Gastrocnemius medialis (tissue), 4 donors: Measurements from ENCODE around the gene UNC5A. TPM values are rescaled to one million over a fixed set of nuclear protein-coding genes. Genes with fewer than 3 reads are reported as not detected.

Experiments used
- ATAC-seq, 2 donors: fragments of 150-250 bp; one replicate each; pipeline ENCODE4 v1.9.1; 2016
- DNase-seq, 2 donors: peaks; one replicate each; pipeline ENCODE4 v3.0.0-alpha.2; 2019
- H3K27ac ChIP-seq, 4 donors: fragments of 200-600 bp; sonication (generic); 1 replicate in 1 of 4; 2 replicates in 3 of 4; pipeline ENCODE4 v1.5.1; 2016 to 2018; ENCODE audit warnings: mild to moderate bottlenecking in 2 of 4, moderate library complexity in 1 of 4
- H3K27me3 ChIP-seq, 3 donors: fragments of 200-600 bp; sonication (generic) in 2 of 3; 1 replicate in 1 of 3; 2 replicates in 2 of 3; pipeline versions ENCODE4 v1.5.1 to v1.6.0; 2016 to 2019; ENCODE audit warnings: mild to moderate bottlenecking in 1 of 3, moderate library complexity in 1 of 3
- H3K36me3 ChIP-seq, 2 donors: fragments of 200-600 bp; sonication (generic) in 1 of 2; one replicate each; pipeline ENCODE4 v1.5.1; 2017 to 2018
- H3K4me1 ChIP-seq, 2 donors: fragments of 200-600 bp; sonication (generic) in 1 of 2; one replicate each; pipeline ENCODE4 v1.5.1; 2016 to 2017; ENCODE audit warnings: mild to moderate bottlenecking in 2 of 2
- H3K4me3 ChIP-seq, 4 donors: fragments of 200-600 bp; sonication (generic) in 3 of 4; 1 replicate in 1 of 4; 2 replicates in 3 of 4; pipeline ENCODE4 v1.5.1; 2016 to 2019; ENCODE audit warnings: mild to moderate bottlenecking in 2 of 4
- H3K9me3 ChIP-seq, 3 donors: fragments of 200-600 bp; sonication (generic) in 2 of 3; 1 replicate in 1 of 3; 2 replicates in 2 of 3; pipeline ENCODE4 v1.5.1; 2016 to 2019
- POLR2A ChIP-seq, 2 donors: fragments of 450-650 bp; IDR thresholded peaks; one replicate each; pipeline ENCODE4 v1.6.1; 2017; ENCODE audit warnings: antibody characterized with exemption in 2 of 2, mild to moderate bottlenecking in 2 of 2, moderate library complexity in 2 of 2
- in situ Hi-C, 4 donors: fragments of 200-750 bp; cut with MboI; loops; one replicate each; pipeline versions ENCODE4 v1.15.0 to v1.8.0; 2017; ENCODE audit warnings: low sequenced_read_pairs in 4 of 4
- intact Hi-C: fragments of 100-400 bp; cut with DNase I; formaldehyde crosslinking; loops from one replicate; pipeline ENCODE4 v1.15.1; 2023; ENCODE audit warnings: low total_unique reads
- total RNA-seq, 4 donors: library from RNA; depleted of rRNA; stranded (reverse); fragments of >200 nt; gene quantifications; one replicate each; pipeline versions ENCODE4 v1.1.0 to v1.2.3, GENCODE V29; 2016
- TF ChIP-seq, protein P1 (sequence below), 5 experiments: fragments of 450-650 bp in 3 of 5; fragments of 200-600 bp in 2 of 5; sonication (generic) in 2 of 5; IDR thresholded peaks in 4 of 5; conservative IDR thresholded peaks in 1 of 5; 1 replicate in 4 of 5; 2 replicates in 1 of 5; pipeline ENCODE4 v1.5.1; 2016 to 2019; ENCODE audit warnings: antibody characterized with exemption in 5 of 5, mild to moderate bottlenecking in 3 of 5, moderate library complexity in 3 of 5

UNC5A gene
- total RNA-seq, 4 donors from 2014 or later, result 0.10 to 0.55 TPM; not detected in 2

DNA sequence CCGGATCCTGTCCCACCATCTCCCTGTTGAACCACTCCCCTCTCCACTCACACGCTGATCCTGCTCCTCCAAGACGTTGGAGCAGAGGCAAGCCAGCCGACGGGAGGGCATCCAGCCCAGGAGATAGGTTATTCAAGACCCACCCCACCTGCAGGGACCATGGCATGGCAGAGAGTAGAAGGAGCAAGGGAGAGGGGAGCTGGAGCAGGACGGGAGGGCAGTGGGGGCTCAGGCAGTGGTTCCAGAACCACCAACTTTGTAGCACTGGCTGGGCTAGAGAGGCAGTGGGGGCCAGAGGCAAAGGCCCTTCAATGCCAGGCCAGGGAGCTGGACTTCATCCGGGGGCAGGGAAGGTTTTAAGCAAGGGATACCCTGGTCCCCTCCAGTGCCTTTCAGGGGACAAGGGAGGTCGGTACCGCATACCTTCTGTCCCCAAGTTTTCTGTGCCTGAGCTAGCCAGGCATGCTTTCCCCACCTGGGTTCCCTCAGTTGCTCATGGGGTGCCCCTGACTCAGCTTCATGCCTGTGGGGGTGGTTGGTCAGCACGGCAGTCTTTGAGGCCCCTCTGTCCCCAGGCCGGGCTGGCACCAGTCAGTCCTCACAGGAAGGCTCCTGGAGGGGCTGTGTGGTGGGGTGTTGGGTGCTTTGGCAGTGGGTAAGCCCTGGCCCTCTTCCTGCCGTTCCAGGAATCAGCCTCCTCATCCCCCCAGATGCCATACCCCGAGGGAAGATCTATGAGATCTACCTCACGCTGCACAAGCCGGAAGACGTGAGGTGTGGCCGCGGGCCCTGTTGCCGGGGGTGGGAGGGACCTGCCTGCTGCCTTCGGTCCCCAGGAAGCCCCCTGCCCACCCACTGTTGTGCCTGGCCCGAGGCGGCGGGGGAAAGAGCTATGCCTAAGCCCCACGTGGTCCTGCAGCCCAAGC lies 66.4 kb downstream of the UNC5A start:
- no peak for TF ChIP-seq POLR2A (IDR thresholded peaks at IDR 0.05)
- Histone ChIP-seq H3K27ac (no peak overlapping the region), H3K9me3 (no peaks in the 10 kb centered on the region), H3K36me3 (no peaks in the 10 kb centered on the region), H3K4me3 (no peak overlapping the region), H3K4me1 (no peaks in the 10 kb centered on the region), H3K27me3 (peaks cover 0 to 14% (median 11%) of the 10 kb centered on the region in 3 donors)
- intact Hi-C loops, result no loop called here
- no peak for DNase-seq
- in situ Hi-C loops, result no loop called here
- no peak for ATAC-seq

DNA sequence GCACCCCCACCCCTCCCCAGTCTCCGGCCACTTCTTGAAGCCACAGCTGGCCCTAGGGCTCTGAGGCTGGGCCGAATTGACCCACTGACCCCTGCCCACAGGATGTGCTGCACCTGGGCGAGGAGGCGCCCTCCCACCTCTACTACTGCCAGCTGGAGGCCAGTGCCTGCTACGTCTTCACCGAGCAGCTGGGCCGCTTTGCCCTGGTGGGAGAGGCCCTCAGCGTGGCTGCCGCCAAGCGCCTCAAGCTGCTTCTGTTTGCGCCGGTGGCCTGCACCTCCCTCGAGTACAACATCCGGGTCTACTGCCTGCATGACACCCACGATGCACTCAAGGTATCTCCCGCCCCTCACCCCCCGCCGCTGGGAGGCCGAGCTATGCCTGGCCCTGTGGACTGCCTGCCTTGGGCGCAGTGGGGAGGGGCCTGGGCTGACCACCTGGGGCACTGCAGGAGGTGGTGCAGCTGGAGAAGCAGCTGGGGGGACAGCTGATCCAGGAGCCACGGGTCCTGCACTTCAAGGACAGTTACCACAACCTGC lies 67.5 kb downstream of the UNC5A start:
- Histone ChIP-seq H3K27me3 (peaks cover 0 to 14% (median 11%) of the 10 kb centered on the region in 3 donors), H3K36me3 (no peaks in the 10 kb centered on the region), H3K27ac (no peak overlapping the region), H3K4me3 (no peak overlapping the region), H3K9me3 (no peaks in the 10 kb centered on the region), H3K4me1 (no peaks in the 10 kb centered on the region)
- no peak for TF ChIP-seq POLR2A (IDR thresholded peaks at IDR 0.05)
- TF ChIP-seq, protein P1, sequence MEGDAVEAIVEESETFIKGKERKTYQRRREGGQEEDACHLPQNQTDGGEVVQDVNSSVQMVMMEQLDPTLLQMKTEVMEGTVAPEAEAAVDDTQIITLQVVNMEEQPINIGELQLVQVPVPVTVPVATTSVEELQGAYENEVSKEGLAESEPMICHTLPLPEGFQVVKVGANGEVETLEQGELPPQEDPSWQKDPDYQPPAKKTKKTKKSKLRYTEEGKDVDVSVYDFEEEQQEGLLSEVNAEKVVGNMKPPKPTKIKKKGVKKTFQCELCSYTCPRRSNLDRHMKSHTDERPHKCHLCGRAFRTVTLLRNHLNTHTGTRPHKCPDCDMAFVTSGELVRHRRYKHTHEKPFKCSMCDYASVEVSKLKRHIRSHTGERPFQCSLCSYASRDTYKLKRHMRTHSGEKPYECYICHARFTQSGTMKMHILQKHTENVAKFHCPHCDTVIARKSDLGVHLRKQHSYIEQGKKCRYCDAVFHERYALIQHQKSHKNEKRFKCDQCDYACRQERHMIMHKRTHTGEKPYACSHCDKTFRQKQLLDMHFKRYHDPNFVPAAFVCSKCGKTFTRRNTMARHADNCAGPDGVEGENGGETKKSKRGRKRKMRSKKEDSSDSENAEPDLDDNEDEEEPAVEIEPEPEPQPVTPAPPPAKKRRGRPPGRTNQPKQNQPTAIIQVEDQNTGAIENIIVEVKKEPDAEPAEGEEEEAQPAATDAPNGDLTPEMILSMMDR (IDR thresholded peaks at IDR 0.05 in 4 of 5, conservative IDR thresholded peaks at IDR 0.05 in 1 of 5), result no peak
- in situ Hi-C loops (no loop called here), intact Hi-C loops (no loop called here)
- DNase-seq (no peak), ATAC-seq (no peak)

DNA sequence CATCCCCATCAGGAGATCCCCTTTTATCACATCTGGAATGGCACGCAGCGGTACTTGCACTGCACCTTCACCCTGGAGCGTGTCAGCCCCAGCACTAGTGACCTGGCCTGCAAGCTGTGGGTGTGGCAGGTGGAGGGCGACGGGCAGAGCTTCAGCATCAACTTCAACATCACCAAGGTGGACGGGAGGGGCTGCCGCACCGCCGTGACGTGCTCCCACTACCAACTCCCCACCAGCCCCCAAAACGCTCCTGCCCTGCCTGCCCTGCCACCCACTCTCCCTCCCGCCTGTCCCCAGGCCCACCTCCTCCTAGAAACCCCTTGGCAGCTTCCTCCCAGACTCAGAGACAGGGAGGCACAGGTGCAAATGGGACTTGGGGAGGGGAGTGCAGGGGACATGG lies 68.1 kb downstream of the UNC5A start:
- H3K4me3 ChIP-seq, result no peak overlapping the region
- H3K36me3 ChIP-seq, result no peaks in the 10 kb centered on the region
- H3K4me1 ChIP-seq, result no peaks in the 10 kb centered on the region
- ATAC-seq, result no peak
- no peak overlapping the region for H3K27ac ChIP-seq
- H3K9me3 ChIP-seq, result no peaks in the 10 kb centered on the region
- intact Hi-C loops, result no loop called here
- TF ChIP-seq POLR2A (IDR thresholded peaks at IDR 0.05), result no peak
- TF ChIP-seq, protein P1 (IDR thresholded peaks at IDR 0.05 in 4 of 5, conservative IDR thresholded peaks at IDR 0.05 in 1 of 5), result no peak
- in situ Hi-C loops, result no loop called here
- DNase-seq, result no peak
- H3K27me3 ChIP-seq, result peaks cover 0 to 14% (median 11%) of the 10 kb centered on the region in 3 donors

DNA sequence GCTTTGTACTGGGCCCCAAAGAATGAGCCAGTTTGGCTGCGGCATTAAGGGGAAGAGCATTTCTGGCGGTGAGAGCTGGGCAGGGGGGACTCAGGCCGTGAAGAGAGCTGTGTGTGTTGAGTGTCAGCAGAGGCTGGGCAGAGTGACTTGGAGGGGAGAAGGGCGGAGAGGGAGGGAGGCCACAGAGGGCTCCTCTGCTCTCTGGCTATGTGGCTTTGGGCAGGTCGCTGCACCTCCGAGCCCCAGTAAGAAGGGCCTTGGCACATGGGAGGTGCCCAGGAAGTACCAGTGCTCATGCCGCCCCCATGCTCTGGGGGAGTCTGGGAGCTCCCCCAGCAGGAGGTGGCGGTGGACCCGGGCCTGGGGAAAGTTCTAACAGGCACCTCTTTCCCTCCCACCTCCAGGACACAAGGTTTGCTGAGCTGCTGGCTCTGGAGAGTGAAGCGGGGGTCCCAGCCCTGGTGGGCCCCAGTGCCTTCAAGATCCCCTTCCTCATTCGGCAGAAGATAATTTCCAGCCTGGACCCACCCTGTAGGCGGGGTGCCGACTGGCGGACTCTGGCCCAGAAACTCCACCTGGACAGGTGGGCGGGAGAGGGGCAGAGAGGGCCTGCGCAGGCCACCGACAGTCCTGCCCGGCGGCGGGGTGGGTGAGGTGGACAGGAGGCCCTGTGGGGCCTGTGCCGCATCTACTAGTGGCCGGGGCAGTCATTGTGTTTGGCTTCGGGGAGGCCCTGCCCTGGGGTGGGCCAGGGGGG lies 68.7 kb downstream of the UNC5A start:
- ATAC-seq (no peak), DNase-seq (no peak)
- no peaks in the 10 kb centered on the region for H3K36me3 ChIP-seq
- H3K4me3 ChIP-seq, result no peak overlapping the region
- H3K9me3 ChIP-seq, result no peaks in the 10 kb centered on the region
- intact Hi-C loops (no loop called here), in situ Hi-C loops (no loop called here)
- no peak for TF ChIP-seq POLR2A (IDR thresholded peaks at IDR 0.05)
- TF ChIP-seq, protein P1 (IDR thresholded peaks at IDR 0.05 in 4 of 5, conservative IDR thresholded peaks at IDR 0.05 in 1 of 5), result no peak
- no peak overlapping the region for H3K27ac ChIP-seq
- H3K27me3 ChIP-seq, result peaks cover 0 to 14% (median 11%) of the 10 kb centered on the region in 3 donors
- no peaks in the 10 kb centered on the region for H3K4me1 ChIP-seq
